ENCODE results near the gene OSBPL1A. TPM values are rescaled to one million over a fixed set of nuclear protein-coding genes. Genes with fewer than 3 reads are reported as not detected.

Gene OSBPL1A
- total and polyA plus RNA-seq, 10 of the 15 experiments (the other 5 are each of a cell fraction or from before 2014, with no cell fraction given), result 0.02 to 0.83 (median 0.11) TPM; not detected in 6

DNA sequence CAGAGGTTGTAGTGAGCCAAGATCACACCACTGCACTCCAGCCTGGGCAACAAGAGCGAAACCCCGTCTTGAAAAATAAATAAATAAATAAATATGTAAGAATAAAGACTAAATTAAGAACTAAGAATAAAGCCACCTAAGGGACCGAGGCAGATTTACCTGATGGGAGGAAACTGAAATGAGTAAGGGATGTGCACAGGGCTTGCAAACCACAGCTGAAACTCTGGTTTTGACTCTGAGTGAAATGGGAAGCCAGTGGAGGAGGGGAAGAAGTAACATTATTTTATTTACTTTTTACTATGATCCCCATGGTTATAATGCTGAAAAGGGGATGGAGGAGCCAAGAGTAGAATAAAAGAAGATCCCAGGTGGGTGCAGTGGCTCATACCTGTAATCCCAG, 151.5 kb downstream of the OSBPL1A start (continued):
- TF ChIP-seq, protein P1, sequence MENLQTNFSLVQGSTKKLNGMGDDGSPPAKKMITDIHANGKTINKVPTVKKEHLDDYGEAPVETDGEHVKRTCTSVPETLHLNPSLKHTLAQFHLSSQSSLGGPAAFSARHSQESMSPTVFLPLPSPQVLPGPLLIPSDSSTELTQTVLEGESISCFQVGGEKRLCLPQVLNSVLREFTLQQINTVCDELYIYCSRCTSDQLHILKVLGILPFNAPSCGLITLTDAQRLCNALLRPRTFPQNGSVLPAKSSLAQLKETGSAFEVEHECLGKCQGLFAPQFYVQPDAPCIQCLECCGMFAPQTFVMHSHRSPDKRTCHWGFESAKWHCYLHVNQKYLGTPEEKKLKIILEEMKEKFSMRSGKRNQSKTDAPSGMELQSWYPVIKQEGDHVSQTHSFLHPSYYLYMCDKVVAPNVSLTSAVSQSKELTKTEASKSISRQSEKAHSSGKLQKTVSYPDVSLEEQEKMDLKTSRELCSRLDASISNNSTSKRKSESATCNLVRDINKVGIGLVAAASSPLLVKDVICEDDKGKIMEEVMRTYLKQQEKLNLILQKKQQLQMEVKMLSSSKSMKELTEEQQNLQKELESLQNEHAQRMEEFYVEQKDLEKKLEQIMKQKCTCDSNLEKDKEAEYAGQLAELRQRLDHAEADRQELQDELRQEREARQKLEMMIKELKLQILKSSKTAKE (IDR thresholded peaks at IDR 0.05; ENCODE audit: low read depth, poor library complexity, severe bottlenecking), result no peak
- no peak for TF ChIP-seq RCOR1 (conservative IDR thresholded peaks at IDR 0.05; ENCODE audit: low read depth, low read length)
- TF ChIP-seq, protein P2, sequence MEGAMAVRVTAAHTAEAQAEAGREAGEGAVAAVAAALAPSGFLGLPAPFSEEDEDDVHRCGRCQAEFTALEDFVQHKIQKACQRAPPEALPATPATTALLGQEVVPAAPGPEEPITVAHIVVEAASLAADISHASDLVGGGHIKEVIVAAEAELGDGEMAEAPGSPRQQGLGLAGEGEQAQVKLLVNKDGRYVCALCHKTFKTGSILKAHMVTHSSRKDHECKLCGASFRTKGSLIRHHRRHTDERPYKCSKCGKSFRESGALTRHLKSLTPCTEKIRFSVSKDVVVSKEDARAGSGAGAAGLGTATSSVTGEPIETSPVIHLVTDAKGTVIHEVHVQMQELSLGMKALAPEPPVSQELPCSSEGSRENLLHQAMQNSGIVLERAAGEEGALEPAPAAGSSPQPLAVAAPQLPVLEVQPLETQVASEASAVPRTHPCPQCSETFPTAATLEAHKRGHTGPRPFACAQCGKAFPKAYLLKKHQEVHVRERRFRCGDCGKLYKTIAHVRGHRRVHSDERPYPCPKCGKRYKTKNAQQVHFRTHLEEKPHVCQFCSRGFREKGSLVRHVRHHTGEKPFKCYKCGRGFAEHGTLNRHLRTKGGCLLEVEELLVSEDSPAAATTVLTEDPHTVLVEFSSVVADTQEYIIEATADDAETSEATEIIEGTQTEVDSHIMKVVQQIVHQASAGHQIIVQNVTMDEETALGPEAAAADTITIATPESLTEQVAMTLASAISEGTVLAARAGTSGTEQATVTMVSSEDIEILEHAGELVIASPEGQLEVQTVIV (IDR thresholded peaks at IDR 0.05; ENCODE audit: borderline replicate concordance, partially characterized antibody), result no peak
- TF ChIP-seq STAT1 (conservative IDR thresholded peaks at IDR 0.05), result no peak
- no peak for TF ChIP-seq SMAD5 (IDR thresholded peaks at IDR 0.05; ENCODE audit: low read depth)
- TF ChIP-seq HCFC1 (IDR thresholded peaks at IDR 0.05; ENCODE audit: low read length), result no peak
- peak; percentile 48; the same call in 1 of the 2 replicates for TF ChIP-seq PAX5 (IDR thresholded peaks at IDR 0.05; ENCODE audit: borderline replicate concordance, low read depth, low read length)
- no peak for TF ChIP-seq ZNF24 (IDR thresholded peaks at IDR 0.05)

DNA sequence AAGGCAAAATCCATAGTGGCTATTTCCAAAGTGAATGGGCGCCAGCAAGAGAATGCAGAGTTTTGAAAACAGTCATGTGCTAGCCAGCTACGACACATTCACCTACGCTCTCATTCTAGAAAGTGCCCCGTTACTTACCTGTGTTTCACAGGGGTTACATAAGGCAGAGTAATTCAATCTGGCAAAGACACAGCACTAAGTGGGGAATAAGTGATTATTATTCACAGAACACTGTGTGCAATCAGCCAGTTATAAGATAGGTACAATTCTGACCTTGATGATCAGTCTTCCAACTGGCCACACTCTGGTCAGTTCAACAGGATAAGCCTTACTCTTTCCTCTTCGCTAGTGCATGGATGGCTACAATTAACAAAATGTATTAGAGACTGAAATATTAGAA, 152.9 kb downstream of the OSBPL1A start:
- H4K20me1 ChIP-seq (ENCODE audit: control insufficient read depth, insufficient read depth), result no peaks in the 10 kb centered on the region
- peaks cover 0 to 4% of the 10 kb centered on the region in 2 experiments; a peak in 3 of 4 replicates for H3K27me3 ChIP-seq (replicated peaks in 1 of 2; ENCODE audit: control insufficient read depth in 2 of 2, insufficient read depth in 2 of 2, low read length in 1 of 2)
- POLR2A ChIA-PET, result no interaction called here
- in situ Hi-C loops (cut with MboI) (no loop called here), intact Hi-C loops (cut with micrococcal nuclease; ENCODE audit: unreplicated experiment) (no loop called here)
- no peaks in the 10 kb centered on the region for H3K36me3 ChIP-seq (ENCODE audit: control insufficient read depth in 2 of 2, insufficient read depth in 2 of 2, low read length in 1 of 2)
- TF ChIP-seq BRCA1 (IDR thresholded peaks at IDR 0.05; ENCODE audit: low read depth, low read length), result no peak
- no peak for TF ChIP-seq SMC3 (IDR thresholded peaks at IDR 0.05; ENCODE audit: borderline replicate concordance, low read length)
- TF ChIP-seq POLR2AphosphoS5 (IDR thresholded peaks at IDR 0.05; ENCODE audit: low read length), result no peak
- no peak for TF ChIP-seq NR2C1 (IDR thresholded peaks at IDR 0.05)
- H2AFZ ChIP-seq (ENCODE audit: control insufficient read depth, low read depth, low read length), result no peak overlapping the region
- no peak for DNase-seq (ENCODE audit: low read depth, low spot score)
- H3K4me3 ChIP-seq, result no peak overlapping the region
- H3K9ac ChIP-seq (ENCODE audit: control insufficient read depth, insufficient read depth, low read length), result no peak overlapping the region
- peaks cover 10% of the 10 kb centered on the region for H3K4me1 ChIP-seq (ENCODE audit: control insufficient read depth, insufficient read depth, low read length)
- SMC1A ChIA-PET (ENCODE audit: uncharacterized antibody, unreplicated experiment), result no interaction called here
- 54% methylated on average over 5 of the region's 5 CpGs for WGBS (ENCODE audit: insufficient coverage, insufficient replicate concordance, low lambda C conversion rate, missing lambda C conversion rate)
- CTCF ChIA-PET, result interaction anchor here (0.6 kb wide), 1 partner anchor 16 kb away, joined by 3 read pairs; no protein-coding TSS in a partner anchor
- no peak for ATAC-seq
- no TSS peak for BruUV-seq (replicated peaks)
- RAD21 ChIA-PET (ENCODE audit: unreplicated experiment), result no interaction called here
- FAIRE-seq, result peak; percentile 13
- H3K4me2 ChIP-seq (ENCODE audit: control insufficient read depth, insufficient read depth), result no peak overlapping the region
- no peaks in the 10 kb centered on the region for H3K79me2 ChIP-seq (ENCODE audit: control insufficient read depth, insufficient read depth, low read length)
- H3K9me3 ChIP-seq (replicated peaks; ENCODE audit: control insufficient read depth, insufficient read depth, low read length), result no peaks in the 10 kb centered on the region
- no peak overlapping the region for H3K27ac ChIP-seq (ENCODE audit: control insufficient read depth, insufficient read depth)
